GM19043 (cell line): ENCODE measurements around the gene CYB5A.
"Not testable (repeated sequence)": the region's sequence is repeated elsewhere in the genome, so short reads cannot be mapped to it uniquely, and the experiment has no call there.

ENCODE experiments used
- ATAC-seq: cut with Tn5 transposase; IDR thresholded peaks from one replicate; pipeline ENCODE4 v1.9.1; 2021; ENCODE audit warnings: low read depth; ENCODE audit not compliant: unreplicated experiment

CYB5A gene

GRCh38 chr18:74291771-74292540, at the start of gene CYB5A:
TSS of gene CYB5A (minus strand) at chr18:74291963. CDS start at chr18:74291875, 88 bp downstream.
- peak; percentile 99 for ATAC-seq

DNA sequence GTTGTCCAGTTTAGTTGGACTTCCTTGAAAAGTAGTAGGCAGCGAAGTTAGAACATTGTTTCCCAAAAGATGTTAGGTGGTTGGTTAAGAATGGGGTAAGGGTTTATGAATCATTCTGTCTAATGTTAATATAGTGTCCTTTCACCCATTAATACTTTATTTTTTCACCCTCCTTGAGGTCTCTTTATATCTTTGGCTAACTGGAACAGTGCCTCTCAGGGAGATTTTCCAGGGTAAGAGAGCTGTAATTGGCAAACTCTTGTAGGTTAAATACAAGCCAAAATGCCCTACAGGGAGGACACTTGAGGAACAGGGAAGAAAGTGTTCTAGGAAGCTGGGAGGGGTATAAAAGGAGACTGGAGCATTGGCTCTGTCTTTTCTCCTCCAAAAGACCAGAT, 46.1 kb upstream of the CYB5A start:
- no peak for ATAC-seq

GRCh38 chr18:74337155-74337911, 45.6 kb upstream of the CYB5A start:
- no peak for ATAC-seq

- no peak for ATAC-seq
Measured at GRCh38 chr18:74336656-74337055, 44.9 kb upstream of the CYB5A start.

DNA sequence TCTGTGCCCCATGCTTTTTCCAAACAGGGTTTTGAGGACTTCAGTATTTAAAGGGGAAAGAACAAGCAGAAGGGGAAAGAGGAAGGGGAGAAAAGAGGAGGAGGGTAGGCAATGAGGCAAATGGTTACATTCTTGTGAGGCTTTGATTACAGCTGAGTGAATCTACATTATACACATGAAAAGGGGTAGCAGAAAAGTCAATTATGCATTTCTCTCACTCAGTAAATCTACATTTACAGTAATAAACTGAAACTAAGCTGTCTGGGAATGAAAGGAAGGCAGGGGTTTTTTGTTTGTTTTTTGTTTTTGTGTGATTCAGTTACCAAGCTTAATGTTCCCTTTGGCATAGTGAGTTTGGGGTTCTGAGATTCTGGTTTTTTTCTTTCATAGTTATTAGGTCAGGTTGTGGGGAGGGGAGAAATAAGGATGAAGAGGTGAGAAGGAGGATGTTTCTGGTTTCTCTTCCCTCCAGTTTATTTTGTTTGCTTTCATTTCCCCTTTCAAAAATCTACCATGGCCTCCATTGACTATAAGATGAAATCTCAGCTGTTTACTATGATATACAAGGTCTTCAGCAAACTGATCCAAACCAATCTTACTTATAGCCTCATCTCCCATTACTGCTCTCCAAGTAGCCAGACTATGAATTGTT, 42.6 kb upstream of the CYB5A start:
- peak; percentile 58 for ATAC-seq

DNA sequence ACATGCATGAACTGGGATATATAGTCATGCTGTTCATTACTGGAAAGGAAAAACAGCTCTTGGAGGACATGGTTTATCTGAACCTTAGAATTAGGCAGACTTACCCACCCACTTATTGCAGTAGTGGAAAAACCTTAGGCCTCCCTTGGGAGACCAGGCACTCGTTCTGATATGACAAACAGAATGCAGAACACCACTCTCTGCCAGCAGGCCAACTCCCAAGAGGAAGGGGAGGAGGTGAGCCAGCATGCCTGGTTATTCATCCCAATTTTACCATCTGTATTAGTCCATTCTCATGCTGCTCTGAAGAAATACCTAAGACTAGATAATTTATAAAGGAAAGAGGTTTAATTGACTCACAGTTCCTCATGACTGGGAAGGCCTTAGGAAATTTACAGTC, 41.3 kb upstream of the CYB5A start:
- ATAC-seq: no peak

- no peak for ATAC-seq
Measured at GRCh38 chr18:74331404-74331803, 39.6 kb upstream of the CYB5A start.

- ATAC-seq: no peak
Measured at GRCh38 chr18:74329688-74330205, 38.0 kb upstream of the CYB5A start.

GRCh38 chr18:74328206-74328605, 36.4 kb upstream of the CYB5A start:
- ATAC-seq: no peak

GRCh38 chr18:74326791-74327190, 35.0 kb upstream of the CYB5A start:
- ATAC-seq: not testable (repeated sequence)

- ATAC-seq: no peak
Measured at GRCh38 chr18:74326231-74326630, 34.5 kb upstream of the CYB5A start.

- ATAC-seq: no peak
Measured at GRCh38 chr18:74316257-74317170, 24.8 kb upstream of the CYB5A start.

- no peak for ATAC-seq
Measured at GRCh38 chr18:74315464-74316256, 23.9 kb upstream of the CYB5A start, which contains the start of gene C18orf63. TSS of gene C18orf63 (plus strand) at chr18:74315839. CDS start at chr18:74317866, 2,027 bp downstream.

GRCh38 chr18:74314759-74315463, 23.1 kb upstream of the CYB5A start:
- no peak for ATAC-seq

DNA sequence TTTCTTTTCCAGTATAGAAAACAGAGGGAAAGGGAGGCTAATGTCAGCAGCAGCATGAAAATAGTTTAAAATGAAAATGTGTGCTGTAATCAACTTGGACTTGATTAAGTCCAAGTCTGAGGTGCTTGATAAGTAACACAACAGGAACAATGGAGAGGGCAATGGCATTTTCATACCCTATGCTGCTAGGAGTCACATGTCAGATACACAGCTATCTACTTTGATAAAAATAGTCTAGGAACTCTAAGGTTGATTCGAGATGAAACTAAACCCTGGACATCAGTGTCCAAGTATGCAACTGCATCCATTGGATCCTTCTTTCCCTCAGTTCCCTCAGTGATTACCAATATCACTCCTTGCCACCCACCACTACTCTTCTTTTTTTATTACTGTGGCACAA, 19.2 kb upstream of the CYB5A start:
- no peak for ATAC-seq

- ATAC-seq: no peak
Measured at GRCh38 chr18:74310411-74310810, 18.6 kb upstream of the CYB5A start.

DNA sequence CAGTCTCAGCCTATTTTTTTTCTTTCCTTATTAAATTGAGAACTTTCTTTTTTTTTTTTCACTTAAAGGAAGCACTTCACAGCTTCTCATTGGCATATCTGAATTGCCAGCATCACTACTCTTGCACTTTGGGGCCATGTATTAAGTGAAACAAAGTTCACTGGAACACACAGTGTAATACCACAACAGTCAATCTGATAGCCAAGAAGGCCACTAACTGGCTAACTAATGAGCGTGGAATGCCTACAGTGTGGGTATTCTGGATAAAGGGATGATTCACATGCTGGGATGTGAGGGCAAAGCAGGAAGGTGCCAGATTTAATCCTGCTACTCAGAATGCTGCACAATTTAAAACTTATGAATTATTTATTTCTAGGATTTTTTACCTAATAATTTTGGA, 12.2 kb upstream of the CYB5A start:
- ATAC-seq: no peak

- no peak for ATAC-seq
Measured at GRCh38 chr18:74303306-74303705, 11.5 kb upstream of the CYB5A start.

DNA sequence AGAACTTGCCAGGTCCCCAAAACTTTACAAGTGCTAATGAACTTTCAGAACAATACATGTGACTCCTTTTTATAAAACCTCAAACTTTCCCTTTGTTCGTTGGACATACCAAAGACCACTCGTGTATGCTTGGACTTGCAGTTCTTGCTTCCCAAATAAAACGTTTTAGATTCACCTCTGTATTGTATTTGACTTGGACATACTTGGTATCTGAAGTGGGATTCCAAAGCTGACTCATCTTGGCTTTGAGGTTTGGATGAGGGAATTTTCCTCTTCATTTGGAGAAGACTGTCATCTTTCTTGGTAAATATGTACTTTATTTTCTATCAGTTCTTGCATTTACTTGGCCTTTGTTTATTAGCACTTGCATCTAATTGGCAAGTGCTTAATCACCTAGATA, 8.0 kb upstream of the CYB5A start:
- no peak for ATAC-seq
